ENCODE data around the gene SYNJ2BP.

Gene SYNJ2BP

GRCh38 chr14:70392676-70393075 lies 24.2 kb downstream of the SYNJ2BP start:
- DNase-seq: no peak

DNA sequence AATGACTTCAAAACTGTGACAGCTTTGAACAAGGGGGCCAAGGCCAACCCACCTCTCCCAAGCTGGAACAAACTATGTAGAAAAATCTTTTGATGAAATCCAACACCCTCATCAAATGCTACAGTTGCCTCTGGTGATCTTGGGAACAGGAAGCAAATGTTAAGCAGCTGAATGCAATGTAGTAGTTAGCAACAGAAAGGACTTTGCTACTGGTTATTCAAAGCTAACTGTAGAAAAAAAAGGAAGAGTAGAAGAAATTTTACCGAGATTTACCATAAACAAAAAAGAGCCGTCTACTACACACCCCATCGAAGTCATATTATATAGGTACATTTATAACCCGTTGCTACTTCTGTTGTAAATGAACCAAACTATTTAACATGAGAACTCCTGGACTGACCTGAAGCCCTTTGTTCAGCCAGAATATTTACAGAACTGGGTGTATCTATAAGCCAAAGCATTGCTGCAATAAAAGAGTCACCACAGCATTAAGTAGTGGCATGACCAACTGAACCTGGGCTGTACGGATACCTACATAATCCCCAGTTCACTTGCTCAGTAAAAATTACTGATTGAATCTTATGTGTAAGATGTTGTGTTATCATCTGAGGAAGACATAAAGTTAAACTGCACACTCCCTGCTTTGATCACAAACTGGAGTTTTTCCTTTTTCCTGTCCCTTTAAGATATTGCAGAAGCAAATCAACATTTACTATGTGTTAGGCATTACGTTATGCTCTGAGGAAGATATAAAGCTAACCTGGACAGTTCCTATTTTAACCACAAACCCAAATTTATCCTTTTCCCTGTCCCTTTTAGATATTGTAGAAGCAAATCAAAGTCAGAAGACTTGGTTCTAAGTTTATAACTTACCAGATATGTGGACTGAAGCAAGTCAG lies 25.1 kb downstream of the SYNJ2BP start:
- no peak for DNase-seq

GRCh38 chr14:70382536-70382935 lies 34.4 kb downstream of the SYNJ2BP start:
- DNase-seq: no peak

- no peak for DNase-seq
Measured at GRCh38 chr14:70380824-70381223, 36.1 kb downstream of the SYNJ2BP start.

GRCh38 chr14:70378696-70379095 lies 38.2 kb downstream of the SYNJ2BP start:
- no peak for DNase-seq
